HUDEP-2 (cell line): ENCODE data around the gene UBE2A.

ENCODE experiments used
- DNase-seq, 76 experiments: peaks; one replicate each; lab custom pipeline; 2025; ENCODE audit not compliant: unreplicated experiment in 76 of 76; lab: John Stamatoyannopoulos, UW

The UBE2A gene

GRCh38 chrX:119574394-119575266, at the start of gene UBE2A:
UBE2A (plus strand) TSS chrX:119574563; CDS start chrX:119574712, 149 bp downstream.
- DNase-seq = peak in 75 of 76 experiments; percentile 1 to 82 (median 64)

- no peak for DNase-seq
These were observed 44.8 kb upstream of the UBE2A start for GRCh38 chrX:119529345-119530276.

GRCh38 chrX:119537487-119537886, 36.9 kb upstream of the UBE2A start:
- DNase-seq = no peak

DNA sequence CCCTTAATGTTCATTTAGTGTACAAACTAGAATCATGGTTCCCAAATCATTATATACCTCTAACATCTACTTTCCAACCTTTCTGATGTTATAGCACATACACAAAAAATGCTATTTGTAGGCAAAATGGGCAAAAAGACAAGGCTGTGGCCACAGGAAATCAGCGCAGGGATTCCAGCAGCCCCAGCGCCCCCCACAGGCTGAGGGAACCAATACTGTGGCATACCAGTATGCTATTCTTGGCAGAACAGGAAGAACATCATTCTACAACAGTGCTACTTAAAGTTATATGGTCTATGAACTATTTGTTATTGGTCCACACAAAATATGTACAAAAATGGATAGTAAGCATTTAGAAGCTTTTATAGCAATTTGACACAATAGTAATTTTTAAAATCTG, 34.5 kb upstream of the UBE2A start:
- no peak for DNase-seq

- no peak for DNase-seq
These were observed 33.2 kb upstream of the UBE2A start for GRCh38 chrX:119541188-119541587.

DNA sequence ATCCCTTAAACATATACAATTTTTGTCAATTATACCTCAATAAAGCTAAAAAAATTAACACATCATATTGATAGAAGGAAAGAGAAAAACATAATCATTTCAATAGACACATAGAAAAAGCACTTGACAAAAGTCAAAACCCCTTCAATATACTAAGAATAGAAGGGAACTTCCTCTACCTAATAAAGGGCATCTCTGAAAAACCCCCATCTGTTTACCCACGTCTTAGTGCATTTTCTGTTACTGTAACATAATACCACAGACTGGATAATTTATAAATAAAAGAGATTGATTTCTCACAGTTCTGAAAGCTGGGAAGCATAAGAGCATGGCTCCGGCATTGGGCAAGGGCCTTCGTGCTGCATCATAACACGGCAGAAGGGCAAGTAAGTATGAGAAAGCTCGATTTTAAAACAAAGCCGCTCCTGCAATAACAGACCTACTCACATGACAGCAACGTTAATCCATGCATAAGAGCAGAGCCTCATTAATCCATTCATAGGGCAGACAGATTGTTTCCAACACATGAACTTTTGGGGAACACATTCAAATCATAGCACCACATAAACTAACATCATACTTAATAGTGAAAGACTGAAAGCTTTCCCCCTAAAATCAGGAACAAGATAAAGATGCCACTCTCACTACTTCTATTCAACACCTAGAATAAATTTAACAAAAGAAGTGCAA, 24.9 kb upstream of the UBE2A start:
- no peak for DNase-seq

DNA sequence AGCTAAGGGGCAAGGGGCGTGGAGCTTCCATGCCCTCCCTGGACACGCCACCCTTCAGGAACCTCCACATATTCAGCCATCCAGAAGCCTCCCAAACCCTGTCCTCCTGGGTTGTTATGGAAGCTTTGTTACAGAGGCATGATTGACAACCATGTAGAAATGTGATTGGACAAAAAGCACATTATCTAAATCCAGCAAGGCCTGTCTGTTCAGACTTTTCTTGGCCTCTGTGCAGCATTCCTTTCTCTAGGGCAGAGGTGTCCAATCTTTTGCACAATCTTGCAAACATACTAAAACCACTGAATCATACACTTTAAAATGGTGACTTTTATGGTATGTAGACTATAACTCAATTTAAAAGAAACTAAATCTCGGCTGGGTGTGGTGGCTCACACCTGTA, 21.9 kb upstream of the UBE2A start:
- DNase-seq = no peak

DNA sequence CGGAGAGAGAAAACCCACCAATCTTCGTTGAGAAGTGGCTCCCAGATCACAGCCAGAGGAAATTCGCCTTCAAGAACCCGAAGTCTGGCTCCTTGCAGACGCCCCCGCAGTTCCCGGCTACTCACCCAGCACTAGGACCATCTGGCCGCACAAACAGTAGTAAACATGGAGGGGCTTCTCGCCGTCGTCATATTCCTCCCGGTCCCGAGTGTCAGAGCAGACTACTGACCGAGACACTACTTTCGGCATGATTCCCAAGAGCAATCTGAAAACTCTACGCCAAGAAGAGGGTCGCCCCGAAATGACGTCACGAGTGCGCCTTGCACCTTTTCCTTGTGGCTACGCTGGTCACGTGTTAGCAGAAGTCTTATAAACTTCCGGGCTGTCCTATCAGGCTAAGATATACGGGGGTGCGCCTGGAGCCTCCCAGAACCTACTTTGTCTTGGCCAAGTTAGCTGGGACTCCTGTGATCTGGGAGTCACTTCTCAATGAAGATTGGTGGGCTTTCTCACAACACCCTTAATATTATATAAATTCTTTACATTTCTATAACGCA, 9.2 kb upstream of the UBE2A start, which contains the start of gene STEEP1:
STEEP1 (minus strand) TSS at position 303 of the 557 bp plus-strand sequence; CDS start at position 249, 54 bp downstream.
- peak; percentile 2 to 87 (median 71) for DNase-seq

DNA sequence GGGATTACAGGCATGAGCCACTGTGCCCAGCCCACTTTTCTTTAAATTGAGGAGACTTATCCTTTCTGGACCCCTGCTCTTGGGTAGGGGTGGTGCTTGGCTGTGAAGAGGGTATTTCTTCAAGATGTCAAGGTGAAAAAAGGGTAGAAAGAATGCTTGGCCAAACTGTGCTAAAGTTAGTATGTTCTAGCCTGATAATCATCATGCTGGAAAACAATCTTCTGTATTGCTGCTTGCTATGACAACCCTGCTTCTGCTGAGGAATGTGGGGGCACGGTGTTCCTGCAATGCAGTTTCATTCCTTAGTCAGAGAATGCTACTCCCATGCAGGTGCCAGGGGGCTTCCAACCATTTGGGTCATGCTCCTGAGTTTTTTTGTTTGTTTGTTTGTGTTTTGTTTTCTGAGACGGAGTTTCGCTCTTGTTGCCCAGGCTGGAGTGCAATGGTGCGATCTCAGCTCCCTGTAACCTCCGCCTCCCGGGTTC, 4.0 kb upstream of the UBE2A start:
- no peak for DNase-seq

DNA sequence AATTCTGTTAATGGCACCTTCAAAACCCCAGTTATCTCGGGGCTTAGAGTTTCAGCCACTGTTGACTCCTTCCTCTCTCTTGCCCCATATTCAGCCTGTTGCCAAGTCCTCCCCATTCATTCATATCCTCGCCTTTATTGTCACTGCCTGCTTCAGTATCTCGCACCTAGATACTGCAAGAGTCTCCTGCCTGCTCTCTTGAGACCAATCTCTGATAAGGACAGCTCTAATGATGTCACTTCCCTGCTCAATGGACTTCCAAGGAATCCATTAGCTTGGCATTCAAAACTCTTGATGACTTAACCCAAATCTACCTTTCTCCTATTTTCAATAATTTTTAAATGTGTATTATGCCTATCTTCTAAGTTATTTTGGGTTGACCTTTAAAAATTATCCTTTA, 1.1 kb upstream of the UBE2A start:
- DNase-seq = no peak

GRCh38 chrX:119573840-119574393, 446 bp upstream of the UBE2A start:
- peak in 3 of 76 experiments; percentile 1 to 7 (median 3) for DNase-seq

GRCh38 chrX:119579414-119579813, 5.1 kb downstream of the UBE2A start:
- no peak for DNase-seq

DNA sequence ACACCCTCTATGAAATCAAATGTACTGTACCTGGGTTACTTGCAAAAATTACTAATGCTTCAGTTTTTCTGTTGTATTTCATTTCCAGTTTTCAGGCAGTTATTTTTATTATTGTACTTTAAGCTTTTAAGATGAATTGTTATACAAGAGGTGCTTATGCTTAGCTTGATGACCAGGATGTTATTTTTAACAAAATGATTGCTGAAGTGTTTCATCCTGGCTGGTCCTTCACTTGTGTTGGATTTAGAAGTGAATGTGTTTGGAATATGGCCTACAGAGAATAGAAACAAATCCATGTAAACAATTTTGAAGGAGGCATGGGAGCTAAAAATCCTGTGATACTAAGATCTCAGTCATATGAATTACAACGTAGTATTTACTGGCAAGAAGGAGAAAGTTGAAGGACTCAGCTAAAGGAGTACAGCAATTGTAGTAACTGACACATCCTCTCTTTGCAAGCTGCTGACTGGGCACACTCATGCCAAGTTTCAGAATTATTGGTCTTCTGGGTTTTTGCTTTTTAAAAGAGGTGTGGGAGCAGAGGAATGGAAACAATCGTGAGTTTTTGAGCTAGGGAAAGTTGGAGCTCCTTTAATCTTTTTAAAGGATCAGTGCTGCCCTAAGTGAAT, 9.2 kb downstream of the UBE2A start:
- no peak for DNase-seq

DNA sequence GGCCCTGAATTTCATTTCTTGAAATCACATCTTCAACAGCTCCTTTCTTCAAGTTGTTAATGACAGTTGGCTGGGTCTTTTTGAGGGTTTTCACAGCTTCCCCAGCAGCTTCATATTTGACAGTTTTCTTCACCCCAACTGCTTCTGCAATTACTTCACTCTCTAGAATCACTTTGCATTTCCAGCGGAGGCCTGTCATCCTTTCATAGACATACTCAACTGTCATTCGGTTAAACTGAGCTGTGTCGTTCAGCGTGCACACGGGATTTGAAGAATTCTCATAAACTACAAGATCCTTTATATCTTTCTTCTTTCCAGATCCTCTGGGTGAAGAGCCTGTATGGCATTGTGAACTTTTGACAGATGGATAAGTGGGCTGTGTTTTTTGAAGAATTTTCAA, 15.4 kb downstream of the UBE2A start:
- no peak for DNase-seq

DNA sequence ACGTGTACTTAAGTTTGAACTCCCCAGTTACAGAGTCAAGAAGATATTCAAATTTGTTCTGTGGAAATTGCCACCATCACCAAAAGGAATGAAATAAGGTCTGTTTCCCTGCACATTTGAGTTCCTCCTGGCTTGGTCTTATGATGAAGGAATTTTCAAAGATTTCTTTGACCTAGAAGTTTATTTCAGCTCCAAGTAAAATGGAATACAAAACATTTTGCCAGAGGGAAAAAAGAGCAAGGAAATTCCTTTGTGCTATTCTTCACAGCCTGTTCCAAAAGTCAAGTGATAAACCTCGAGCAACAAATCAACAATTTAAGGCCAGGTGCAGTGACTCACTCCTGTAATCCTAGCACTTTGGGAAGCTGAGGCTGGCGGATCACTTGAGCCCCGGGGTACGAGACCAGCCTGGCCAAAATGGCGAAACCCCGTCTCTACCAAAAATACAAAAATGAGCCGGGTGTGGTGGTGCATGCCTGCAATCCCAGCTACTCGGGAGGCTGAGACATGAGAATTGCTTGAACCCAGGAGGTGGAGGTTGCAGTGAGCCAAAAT, 28.4 kb downstream of the UBE2A start:
- DNase-seq = no peak

DNA sequence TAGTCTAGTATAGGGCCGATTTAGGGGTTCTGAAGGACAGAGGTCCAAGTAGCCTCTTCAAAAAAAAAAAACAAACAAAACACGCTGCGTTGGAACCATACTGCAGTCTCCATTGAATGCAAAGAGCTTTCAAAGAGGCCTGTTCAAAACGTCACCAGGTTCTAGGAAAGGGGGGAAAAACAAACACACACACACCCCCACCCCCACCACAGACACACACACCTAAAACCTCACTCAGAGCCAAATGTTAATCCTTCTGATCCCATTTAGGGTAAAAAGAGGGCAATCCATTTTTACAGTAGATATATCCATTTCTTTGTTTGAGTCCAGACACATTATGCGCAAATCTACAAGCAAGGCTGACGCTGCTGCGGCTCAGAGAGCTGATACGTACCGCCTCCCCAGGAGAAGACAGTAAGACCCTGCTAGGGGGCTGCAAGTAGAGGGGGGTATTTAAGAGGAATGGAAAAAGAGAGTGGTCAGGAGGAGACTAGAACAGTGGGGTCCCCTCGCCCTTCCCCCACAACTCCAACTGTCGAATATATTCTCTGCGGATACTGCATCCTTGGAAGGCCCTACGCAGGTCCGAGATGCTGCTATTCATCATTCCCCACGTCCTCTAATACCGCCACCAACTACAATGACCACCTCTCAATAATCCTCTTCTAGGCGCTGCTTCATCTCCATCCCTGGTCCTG, 30.6 kb downstream of the UBE2A start:
- DNase-seq = no peak

- DNase-seq = peak in 24 of 76 experiments; percentile 0 to 24 (median 6)
These were observed 31.3 kb downstream of the UBE2A start for GRCh38 chrX:119605464-119606279.
